Activated gamma-delta T cell treated with Interleukin-2 at 50 U/mL for 16 hours (primary cell): ENCODE measurements around the gene ACSL4.
"Not testable (repeated sequence)": the region's sequence is repeated elsewhere in the genome, so short reads cannot be mapped to it uniquely, and the experiment has no call there.

Experiments
- DNase-seq: peaks from one replicate; pipeline ENCODE4 v3.0.0-alpha.2; 2020

Gene ACSL4

GRCh38 chrX:109728173-109728535 lies 4.9 kb downstream of the ACSL4 start:
- no peak for DNase-seq

GRCh38 chrX:109724971-109725370 lies 8.1 kb downstream of the ACSL4 start:
- DNase-seq: not testable (repeated sequence)

DNA sequence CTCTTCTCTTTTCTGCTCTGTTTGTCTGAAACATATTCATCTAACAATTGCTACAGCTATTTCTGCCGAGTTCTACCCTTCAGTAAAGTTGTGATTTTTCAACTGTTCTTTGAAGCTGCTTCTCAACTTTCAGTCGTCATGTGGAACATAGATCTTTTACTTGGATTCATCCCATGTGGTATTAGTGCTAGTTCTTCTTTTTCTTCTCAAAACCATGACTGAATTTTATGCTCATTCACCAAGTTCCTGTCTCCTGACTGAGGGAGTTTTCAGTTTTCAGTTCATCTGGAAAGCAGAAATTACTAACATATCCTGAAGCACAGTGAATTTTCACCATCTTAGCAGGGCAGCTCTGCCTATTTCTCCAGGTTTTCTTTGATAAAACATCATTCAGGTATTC lies 12.1 kb downstream of the ACSL4 start:
- no peak for DNase-seq

GRCh38 chrX:109719264-109719663 lies 13.8 kb downstream of the ACSL4 start:
- DNase-seq: no peak

DNA sequence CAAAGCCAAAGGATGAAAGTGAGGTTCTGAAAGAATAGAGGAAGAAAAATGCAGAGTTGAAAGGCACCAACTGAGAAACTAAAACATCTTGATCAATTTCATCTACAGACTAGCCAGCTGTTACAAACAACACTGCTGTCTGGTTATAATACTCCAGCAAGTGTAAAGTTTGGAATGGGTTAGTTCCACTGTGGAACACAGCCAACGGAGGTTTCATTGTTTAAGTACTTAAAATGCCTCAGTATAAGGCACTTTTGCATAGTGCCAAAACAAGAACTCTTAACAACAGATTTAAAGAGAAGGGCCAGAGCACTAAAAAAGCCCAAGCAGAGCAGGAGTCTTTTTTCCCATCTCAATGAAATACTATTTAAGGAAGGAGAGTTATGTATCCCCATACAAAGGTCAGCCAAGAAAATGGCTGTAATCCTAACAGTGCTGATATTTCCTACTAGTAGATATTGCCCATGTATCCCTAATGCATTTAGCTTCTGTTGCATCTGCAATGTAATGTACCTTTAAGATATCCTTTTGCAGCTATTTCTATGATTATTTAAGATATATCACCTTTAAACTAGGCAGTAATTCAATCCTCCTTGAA lies 16.5 kb downstream of the ACSL4 start:
- DNase-seq: no peak

DNA sequence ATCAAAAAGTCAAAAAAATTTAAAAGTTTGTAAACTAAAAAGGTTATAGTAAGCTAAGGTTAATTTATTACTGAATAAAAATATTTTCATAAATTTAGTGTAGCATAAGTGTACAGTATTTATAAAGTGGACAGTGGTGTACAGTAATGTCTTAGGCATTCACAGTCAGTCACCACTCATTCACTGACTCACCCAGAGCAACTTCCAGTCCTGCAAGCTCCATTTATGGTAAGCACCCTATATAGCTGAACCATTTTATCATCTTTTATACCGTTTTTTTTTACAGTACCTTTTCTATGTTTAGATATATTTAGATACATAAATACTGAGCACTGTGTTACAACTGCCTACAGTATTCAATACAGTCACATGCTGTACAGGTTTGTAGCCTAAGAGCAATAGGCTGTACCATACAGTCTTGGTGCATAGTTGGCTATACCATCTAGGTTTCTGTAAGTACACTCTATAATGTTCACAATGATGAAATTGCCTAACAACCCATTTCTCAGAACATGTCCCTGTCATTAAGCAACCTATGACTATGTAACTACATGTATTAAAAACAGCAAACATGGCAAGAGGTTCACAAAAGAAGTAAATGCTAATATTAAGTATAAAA lies 18.6 kb downstream of the ACSL4 start:
- no peak for DNase-seq

- no peak for DNase-seq
These were observed 22.9 kb downstream of the ACSL4 start for GRCh38 chrX:109710181-109710580.

DNA sequence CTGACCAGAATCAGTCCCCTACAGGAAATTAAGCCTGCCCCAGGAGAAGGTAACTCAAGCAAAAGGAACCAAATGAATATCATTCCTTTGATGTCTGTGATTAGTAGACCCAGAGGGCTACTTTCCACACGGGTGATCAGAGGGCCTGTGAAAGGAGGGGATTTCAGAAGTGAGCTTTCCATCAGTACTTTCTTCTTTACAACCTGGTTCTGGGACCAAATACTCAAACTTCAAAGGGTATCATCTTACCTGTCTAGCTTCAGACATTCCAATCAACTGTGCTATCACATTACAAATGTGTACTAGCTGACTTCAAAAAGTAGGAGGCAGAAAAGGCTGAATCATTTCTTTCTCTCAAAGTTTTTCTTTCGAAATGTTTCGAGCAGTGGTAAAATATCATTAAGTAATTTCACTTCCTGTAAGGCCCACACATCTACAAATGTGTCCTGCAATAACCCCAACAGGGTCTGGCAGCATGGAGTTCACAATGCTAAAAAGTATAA lies 23.9 kb downstream of the ACSL4 start:
- DNase-seq: no peak

- DNase-seq: no peak
These were observed 25.3 kb downstream of the ACSL4 start for GRCh38 chrX:109707720-109708119.

DNA sequence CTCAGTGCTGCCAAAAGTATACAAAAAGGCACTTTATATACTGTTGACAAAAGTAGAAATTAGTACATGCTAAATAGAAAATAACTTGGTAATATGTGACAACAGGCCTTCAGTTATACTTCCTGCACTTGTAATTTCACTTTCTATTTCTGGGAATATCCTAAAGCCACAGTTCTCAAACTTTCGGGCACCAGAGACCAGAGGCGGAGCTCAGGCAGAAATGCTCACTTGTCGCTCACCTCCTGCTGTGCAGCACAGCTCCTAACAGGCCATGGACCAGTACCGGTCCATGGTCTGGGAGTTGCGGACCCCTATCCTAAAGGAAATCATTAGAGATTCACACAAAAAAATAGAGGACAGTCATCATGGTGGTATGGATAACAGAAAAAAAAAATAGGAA lies 25.7 kb downstream of the ACSL4 start:
- no peak for DNase-seq

DNA sequence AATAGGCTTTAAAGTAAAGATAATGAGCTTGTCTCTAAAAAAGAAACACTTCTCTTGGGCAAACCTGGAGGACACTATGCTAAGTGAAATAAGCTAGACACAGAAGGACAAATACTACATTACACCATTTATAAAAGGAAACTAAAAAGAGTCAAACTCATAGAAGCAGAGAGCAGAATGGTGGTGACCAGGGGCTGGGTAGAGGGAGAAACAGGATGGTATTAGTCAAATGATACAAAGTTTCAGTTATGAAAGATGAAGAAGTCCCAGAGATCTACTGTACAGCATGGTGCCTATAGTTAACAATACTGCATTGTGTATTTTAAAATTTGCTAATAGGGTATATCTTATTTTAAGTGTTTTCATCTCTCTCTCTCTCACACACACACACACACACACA lies 28.5 kb downstream of the ACSL4 start:
- DNase-seq: no peak

- DNase-seq: no peak
These were observed 35.2 kb downstream of the ACSL4 start for GRCh38 chrX:109697855-109698254.

GRCh38 chrX:109696146-109696740 lies 36.8 kb downstream of the ACSL4 start:
- no peak for DNase-seq

- DNase-seq: no peak
These were observed 37.4 kb downstream of the ACSL4 start for GRCh38 chrX:109695637-109696036.

DNA sequence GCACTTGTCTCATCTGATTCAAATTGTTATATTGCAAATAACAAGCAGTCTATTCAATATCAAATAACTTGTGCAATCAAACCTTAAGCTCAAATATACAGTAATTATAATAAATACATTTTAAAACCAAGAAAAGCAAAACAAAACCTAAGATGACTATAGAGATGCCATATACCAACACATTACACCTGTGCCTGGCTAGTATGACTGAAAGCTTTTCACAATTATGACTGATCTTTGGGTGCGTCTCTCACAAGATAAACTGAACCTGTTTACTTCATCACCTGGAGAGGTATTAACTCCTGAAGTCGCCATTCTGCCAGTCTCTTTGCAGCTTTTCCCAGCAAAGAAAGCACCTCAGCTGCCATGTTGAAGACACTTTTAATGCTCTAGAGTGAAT lies 41.3 kb downstream of the ACSL4 start:
- no peak for DNase-seq

DNA sequence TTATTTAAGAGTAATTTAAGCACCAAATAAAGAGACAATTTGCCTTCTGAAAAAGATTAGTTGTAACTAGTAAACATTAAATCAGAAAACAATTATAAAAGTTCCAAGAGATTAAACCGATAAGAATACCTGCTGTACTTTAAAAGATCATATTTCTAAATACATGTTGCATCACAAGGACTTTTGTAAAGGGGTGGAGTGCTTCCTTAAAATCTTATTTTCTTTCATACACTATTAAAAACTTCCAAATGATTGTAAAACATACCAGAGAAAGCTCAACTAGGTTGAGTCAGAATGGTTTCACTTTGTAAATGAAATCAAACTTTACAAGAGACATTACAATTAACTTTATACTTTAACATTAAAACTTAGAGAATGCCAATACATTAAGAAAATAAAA lies 41.8 kb downstream of the ACSL4 start:
- DNase-seq: no peak

- DNase-seq: no peak
These were observed 45.2 kb downstream of the ACSL4 start for GRCh38 chrX:109687903-109688302.

GRCh38 chrX:109685656-109686078 lies 47.4 kb downstream of the ACSL4 start:
- DNase-seq: no peak

DNA sequence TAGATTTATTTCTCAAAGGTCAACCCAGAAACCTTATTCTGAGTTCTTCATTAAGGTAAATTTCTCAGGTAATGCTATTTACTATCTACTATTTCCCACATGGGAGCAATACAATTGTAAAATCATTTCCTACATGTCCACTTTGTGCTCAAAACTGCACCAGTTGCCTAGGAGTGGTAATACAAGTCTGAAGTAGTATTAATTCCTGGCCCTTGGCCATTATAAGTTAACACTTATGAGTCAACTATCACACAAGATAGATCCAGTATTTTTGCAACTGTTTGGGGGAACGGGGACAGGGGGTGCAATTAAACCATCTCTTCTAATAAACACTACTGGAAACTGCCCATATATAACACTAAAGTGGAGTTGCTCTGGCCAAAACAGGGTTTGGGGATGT lies 48.9 kb downstream of the ACSL4 start:
- no peak for DNase-seq

DNA sequence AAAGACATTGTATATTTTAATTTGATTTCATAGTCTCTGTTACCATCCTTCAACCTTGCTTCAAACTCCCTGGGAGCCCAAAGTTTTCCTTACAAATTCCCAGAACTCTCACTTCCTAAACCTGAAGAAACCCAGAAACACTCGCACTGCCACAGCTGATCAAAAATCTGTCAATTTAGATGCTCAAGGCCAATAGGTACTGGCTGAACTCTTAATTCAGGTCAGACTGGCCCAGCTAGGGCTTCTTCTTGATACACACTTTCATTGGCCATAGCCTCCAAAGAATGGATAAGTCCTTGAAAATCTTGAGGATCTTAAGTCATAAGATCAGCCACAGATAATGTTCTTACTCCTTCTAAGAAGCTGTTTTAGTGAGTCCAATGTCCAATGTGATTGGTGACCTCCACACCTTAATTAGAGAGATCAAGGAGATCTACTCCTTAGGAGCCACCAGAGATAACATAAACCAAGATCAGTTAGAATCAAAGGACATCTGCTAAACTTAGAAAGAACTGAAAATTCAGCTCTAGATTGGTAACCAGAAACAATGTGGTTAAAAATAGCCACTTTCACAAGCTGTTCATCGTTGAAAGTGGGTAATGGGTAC lies 51.5 kb downstream of the ACSL4 start:
- no peak for DNase-seq

GRCh38 chrX:109679820-109680219 lies 53.2 kb downstream of the ACSL4 start:
- DNase-seq: no peak

DNA sequence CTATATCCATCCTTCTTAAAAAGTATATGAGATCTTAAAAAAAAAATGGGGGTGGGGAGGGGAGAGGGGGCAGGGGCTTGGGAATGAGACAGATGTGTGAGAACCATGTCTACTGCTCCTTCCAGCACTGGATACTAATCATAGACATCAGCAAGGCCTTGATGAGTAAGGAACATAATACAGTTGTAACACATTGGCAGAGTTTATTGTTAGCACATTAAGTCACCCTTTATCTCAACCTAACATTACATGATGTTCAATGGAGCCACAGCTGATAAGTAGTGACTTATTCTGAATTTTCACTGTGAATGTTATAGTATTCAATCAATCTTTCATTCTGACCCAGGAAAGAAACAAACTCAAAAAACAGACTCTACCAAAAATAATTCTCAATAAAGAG lies 60.8 kb downstream of the ACSL4 start:
- no peak for DNase-seq

DNA sequence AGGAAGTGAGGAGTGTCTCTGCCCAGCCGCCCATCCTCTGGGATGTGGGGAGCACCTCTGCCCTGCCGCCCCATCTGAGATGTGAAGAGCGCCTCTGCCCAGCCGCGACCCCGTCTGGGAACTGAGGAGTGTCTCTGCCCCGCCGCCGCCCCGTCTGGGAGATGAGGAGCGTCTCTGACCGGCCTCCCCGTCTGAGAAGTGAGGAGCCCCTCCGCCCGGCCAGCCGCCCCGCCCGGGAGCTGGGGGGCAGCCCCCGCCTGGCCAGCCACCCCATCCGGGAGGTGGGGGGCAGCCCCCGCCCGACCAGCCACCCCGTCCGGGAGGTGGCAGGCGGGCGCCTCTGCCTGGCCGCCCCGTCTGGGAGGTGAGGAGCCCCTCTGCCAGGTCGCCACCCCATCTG lies 61.9 kb downstream of the ACSL4 start:
- DNase-seq: not testable (repeated sequence)

DNA sequence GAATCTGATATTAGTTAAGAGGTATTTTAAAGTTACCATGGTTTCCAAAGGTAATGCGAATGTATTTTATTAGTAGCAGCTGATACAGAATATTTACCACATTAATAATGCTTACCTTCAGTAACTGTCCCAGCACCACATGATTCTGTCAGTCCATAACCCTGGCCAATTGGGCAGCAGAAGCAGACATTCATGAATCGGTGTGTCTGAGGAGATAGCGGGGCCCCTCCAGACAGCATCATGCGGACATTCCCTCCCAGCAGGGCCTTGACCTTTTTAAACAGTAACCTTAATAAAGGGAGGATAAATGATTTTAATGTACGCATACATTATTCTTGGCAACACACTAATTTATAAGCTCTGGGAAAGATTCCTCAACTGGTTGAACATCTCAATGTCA lies 65.1 kb downstream of the ACSL4 start:
- no peak for DNase-seq
